ENCODE data around the gene JAKMIP3. TPM values are rescaled to one million over a fixed set of nuclear protein-coding genes. Genes with fewer than 3 reads are reported as not detected.

The JAKMIP3 gene
- total RNA-seq, 1 donor from 2014 or later = 1.3 TPM

DNA sequence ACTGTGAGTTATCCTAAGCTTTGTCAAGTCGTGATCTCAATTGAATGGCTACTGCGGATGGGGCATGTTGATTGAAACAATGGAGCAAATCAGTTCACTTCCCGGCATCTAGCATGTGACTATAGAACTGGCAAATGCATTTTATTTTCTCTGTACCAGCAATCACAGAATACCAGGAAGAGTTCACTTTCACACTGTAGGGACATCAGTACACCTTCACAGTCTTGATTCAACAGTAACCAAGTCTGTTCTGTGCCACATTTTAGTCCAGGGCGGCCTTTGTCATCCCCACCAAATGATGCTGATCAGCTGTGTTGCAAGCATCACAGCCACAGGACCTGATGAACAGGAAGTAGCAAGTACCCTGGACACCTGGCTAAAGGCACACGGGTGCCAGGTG lies 32.1 kb upstream of the JAKMIP3 start:
- Mint-ChIP-seq H3K9me3 (no peaks in the 10 kb centered on the region), H3K36me3 (ENCODE audit: low read depth) (no peaks in the 10 kb centered on the region), H3K27me3 (ENCODE audit: low read depth) (peaks cover 46% of the 10 kb centered on the region), H3K27ac (no peak overlapping the region), H3K4me3 (ENCODE audit: low read depth) (no peak overlapping the region), H3K4me1 (ENCODE audit: low read depth) (peaks cover under 1% of the 10 kb centered on the region)
- intact Hi-C loops (cut with micrococcal nuclease) = no loop called here
- no peak for DNase-seq (ENCODE audit: low spot score)

GRCh38 chr10:132035476-132035875 lies 30.3 kb upstream of the JAKMIP3 start:
- intact Hi-C loops (cut with micrococcal nuclease) = no loop called here
- Mint-ChIP-seq H3K27ac (no peak overlapping the region), H3K27me3 (ENCODE audit: low read depth) (peaks cover 47% of the 10 kb centered on the region), H3K4me1 (ENCODE audit: low read depth) (no peaks in the 10 kb centered on the region), H3K4me3 (ENCODE audit: low read depth) (no peak overlapping the region), H3K36me3 (ENCODE audit: low read depth) (no peaks in the 10 kb centered on the region), H3K9me3 (no peaks in the 10 kb centered on the region)
- no peak for DNase-seq (ENCODE audit: low spot score)

GRCh38 chr10:132036153-132036886 lies 29.4 kb upstream of the JAKMIP3 start:
- Mint-ChIP-seq H3K27me3 (ENCODE audit: low read depth) (peaks cover 43% of the 10 kb centered on the region), H3K4me3 (ENCODE audit: low read depth) (no peak overlapping the region)

DNA sequence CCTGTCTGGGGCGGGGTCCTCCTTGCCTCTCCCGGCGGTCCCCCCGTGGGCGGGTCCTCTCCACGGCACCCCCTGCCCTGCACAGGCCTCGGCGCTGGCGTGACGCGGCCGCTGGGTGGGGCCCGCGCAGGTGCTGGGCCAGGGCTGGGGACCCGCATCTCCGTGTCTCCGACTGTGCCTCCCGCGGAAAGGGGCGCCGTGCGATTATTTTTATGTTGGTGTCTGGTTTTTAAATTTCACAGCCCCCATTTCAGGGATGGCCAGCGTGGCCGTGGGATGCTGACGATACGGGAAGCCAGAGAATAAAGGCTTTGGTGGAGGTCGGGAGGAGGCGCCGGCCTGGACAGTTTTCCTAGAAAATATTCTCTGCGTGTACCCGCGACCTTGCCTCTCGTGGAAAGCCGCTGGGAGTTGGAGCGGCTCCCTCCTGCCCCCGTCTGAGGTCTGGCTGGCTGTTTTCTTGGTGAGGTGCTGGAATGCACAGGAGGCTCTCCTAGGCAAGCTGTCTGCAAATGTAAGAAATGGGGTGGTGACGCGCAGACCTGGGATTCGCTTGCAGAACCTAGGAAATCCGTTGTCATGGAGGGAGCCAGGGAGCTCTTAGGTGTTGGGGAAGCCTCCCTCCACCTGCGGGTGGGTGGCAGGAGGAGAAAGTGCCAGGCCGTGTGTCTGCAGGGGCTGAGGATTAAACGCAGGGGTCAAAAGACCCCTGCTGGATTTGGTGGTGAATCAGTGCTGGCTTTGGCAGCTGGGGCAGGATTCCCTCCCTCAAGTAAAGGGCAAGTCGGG lies 28.7 kb upstream of the JAKMIP3 start:
- H3K4me3 Mint-ChIP-seq (ENCODE audit: low read depth) = no peak overlapping the region
- H3K27ac Mint-ChIP-seq = no peak overlapping the region
- H3K9me3 Mint-ChIP-seq = no peaks in the 10 kb centered on the region
- no peaks in the 10 kb centered on the region for H3K36me3 Mint-ChIP-seq (ENCODE audit: low read depth)
- peaks cover 44% of the 10 kb centered on the region for H3K27me3 Mint-ChIP-seq (ENCODE audit: low read depth)
- DNase-seq (ENCODE audit: low spot score) = no peak
- no peaks in the 10 kb centered on the region for H3K4me1 Mint-ChIP-seq (ENCODE audit: low read depth)
- intact Hi-C loops (cut with micrococcal nuclease) = no loop called here

More at GRCh38 chr10:132036153-132036886, 29.4 kb upstream of the JAKMIP3 start:
- no peaks in the 10 kb centered on the region for H3K36me3 Mint-ChIP-seq (ENCODE audit: low read depth)
- no peak overlapping the region for H3K27ac Mint-ChIP-seq
- intact Hi-C loops (cut with micrococcal nuclease) = no loop called here
- no peaks in the 10 kb centered on the region for H3K4me1 Mint-ChIP-seq (ENCODE audit: low read depth)
- DNase-seq (ENCODE audit: low spot score) = no peak
- no peaks in the 10 kb centered on the region for H3K9me3 Mint-ChIP-seq

DNA sequence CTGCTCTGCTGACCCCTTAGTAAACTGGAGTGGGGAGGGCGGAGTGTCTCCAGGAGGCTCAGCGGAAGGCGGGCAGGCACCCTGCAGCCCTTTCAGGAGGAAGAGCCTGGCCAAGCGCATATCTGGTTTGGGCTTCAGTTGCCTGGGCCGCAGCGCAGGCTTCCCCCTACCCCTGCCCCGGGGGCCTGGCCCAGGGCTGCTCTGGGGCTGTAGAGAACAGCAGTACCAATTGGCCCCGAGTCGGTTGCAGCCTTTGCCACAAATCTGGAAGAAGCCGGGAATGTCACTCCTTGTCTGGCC lies 28.1 kb upstream of the JAKMIP3 start:
- H3K36me3 Mint-ChIP-seq (ENCODE audit: low read depth) = no peaks in the 10 kb centered on the region
- H3K27ac Mint-ChIP-seq = no peak overlapping the region
- H3K27me3 Mint-ChIP-seq (ENCODE audit: low read depth) = peaks cover 49% of the 10 kb centered on the region
- no peaks in the 10 kb centered on the region for H3K4me1 Mint-ChIP-seq (ENCODE audit: low read depth)
- DNase-seq (ENCODE audit: low spot score) = no peak
- intact Hi-C loops (cut with micrococcal nuclease) = no loop called here
- no peaks in the 10 kb centered on the region for H3K9me3 Mint-ChIP-seq
- no peak overlapping the region for H3K4me3 Mint-ChIP-seq (ENCODE audit: low read depth)

DNA sequence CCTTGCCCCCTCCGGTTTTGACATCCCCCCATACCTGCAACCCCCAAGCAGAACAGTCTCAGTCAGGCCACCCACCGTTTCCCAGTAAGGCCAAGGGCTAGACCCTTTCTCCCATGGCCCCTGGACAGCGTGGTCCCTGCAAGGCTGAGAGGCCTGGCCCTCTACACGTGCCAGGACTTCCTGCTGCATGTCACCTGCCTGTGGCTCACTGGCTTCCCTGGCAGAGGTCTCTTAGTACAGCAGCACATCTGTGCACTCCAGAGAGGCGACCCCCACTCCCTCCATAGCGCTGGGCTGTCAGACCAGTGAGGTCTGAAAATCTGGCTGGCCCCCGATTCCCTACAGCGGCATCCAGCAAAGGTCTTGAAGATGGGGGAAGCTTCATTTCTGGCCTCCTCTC lies 26.4 kb upstream of the JAKMIP3 start:
- intact Hi-C loops (cut with micrococcal nuclease) = no loop called here
- DNase-seq (ENCODE audit: low spot score) = no peak
- H3K9me3 Mint-ChIP-seq = no peaks in the 10 kb centered on the region
- H3K27me3 Mint-ChIP-seq (ENCODE audit: low read depth) = peaks cover 42% of the 10 kb centered on the region
- H3K27ac Mint-ChIP-seq = no peak overlapping the region
- H3K4me3 Mint-ChIP-seq (ENCODE audit: low read depth) = no peak overlapping the region
- H3K4me1 Mint-ChIP-seq (ENCODE audit: low read depth) = no peaks in the 10 kb centered on the region
- H3K36me3 Mint-ChIP-seq (ENCODE audit: low read depth) = no peaks in the 10 kb centered on the region

DNA sequence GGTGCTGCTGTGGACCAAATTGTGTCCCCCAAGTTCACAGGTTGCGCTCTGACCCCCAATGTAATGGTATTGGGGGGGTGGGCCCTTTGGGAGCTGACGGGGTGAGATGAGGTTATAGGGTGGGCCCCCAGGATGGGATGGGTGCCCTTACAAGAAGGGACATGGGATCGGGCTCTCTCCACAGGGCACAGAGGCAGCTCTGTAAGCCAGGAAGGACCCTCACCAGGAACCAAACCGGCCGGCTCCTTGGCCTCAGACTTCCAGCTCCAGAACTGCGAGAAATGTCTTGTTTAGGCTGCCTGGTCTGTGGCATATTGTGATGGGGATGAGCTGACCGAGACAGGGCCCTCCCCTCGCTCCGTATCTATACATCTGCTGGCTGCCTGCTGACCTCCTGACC lies 25.7 kb upstream of the JAKMIP3 start:
- intact Hi-C loops (cut with micrococcal nuclease) = no loop called here
- H3K27me3 Mint-ChIP-seq (ENCODE audit: low read depth) = peaks cover 35% of the 10 kb centered on the region
- no peaks in the 10 kb centered on the region for H3K36me3 Mint-ChIP-seq (ENCODE audit: low read depth)
- no peak for DNase-seq (ENCODE audit: low spot score)
- H3K4me3 Mint-ChIP-seq (ENCODE audit: low read depth) = no peak overlapping the region
- H3K27ac Mint-ChIP-seq = no peak overlapping the region
- no peaks in the 10 kb centered on the region for H3K4me1 Mint-ChIP-seq (ENCODE audit: low read depth)
- H3K9me3 Mint-ChIP-seq = no peaks in the 10 kb centered on the region

- no peak overlapping the region for H3K27ac Mint-ChIP-seq
- H3K36me3 Mint-ChIP-seq (ENCODE audit: low read depth) = no peaks in the 10 kb centered on the region
- no peaks in the 10 kb centered on the region for H3K4me1 Mint-ChIP-seq (ENCODE audit: low read depth)
- peaks cover 25% of the 10 kb centered on the region for H3K27me3 Mint-ChIP-seq (ENCODE audit: low read depth)
- H3K9me3 Mint-ChIP-seq = no peaks in the 10 kb centered on the region
- intact Hi-C loops (cut with micrococcal nuclease) = no loop called here
- no peak for DNase-seq (ENCODE audit: low spot score)
- H3K4me3 Mint-ChIP-seq (ENCODE audit: low read depth) = no peak overlapping the region
Measured at GRCh38 chr10:132041340-132041739, 24.4 kb upstream of the JAKMIP3 start.

DNA sequence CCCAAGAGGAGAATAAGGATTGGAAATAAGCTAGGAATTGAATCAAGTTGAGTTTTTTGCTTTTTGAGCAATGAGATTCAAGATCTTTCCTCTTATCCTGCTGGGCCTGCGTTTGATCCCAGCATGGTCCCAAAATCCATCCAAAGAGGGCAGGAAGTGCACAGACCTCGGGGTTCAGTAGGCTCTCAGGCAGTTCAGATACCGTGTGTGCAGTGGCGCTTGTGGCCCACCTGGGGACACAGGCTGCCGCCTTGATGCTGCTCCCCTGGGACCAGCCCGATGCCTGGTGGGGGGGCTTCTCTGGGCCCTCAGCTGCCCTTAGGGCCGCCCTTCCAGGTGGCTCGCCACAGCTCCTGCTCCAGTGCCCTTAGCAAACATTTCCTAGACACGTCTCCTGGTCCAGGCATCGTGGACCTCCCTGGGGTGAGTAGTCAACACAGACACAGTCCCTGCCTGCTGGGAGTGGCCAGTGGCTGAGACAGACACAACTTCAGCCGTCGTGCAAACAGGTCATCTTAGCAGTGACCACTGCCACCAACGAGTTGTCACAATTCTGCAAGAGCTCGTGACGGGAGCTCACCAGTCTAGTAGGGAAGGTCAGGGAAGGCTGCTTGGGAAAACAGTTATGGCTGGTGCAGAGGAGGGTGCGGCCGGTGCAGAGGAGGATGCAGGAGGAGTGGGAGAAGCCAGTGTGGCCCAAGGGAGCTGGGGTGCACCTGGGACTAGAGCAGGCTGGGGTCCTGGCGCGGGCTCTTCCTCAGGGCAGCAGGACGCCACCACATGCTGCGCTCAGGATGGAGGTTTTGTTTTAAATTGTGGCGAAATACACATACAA lies 21.7 kb upstream of the JAKMIP3 start:
- H3K4me3 Mint-ChIP-seq (ENCODE audit: low read depth) = no peak overlapping the region
- no peak overlapping the region for H3K27ac Mint-ChIP-seq
- peaks cover 11% of the 10 kb centered on the region for H3K27me3 Mint-ChIP-seq (ENCODE audit: low read depth)
- intact Hi-C loops (cut with micrococcal nuclease) = no loop called here
- no peaks in the 10 kb centered on the region for H3K4me1 Mint-ChIP-seq (ENCODE audit: low read depth)
- no peak for DNase-seq (ENCODE audit: low spot score)
- H3K36me3 Mint-ChIP-seq (ENCODE audit: low read depth) = no peaks in the 10 kb centered on the region
- no peaks in the 10 kb centered on the region for H3K9me3 Mint-ChIP-seq

DNA sequence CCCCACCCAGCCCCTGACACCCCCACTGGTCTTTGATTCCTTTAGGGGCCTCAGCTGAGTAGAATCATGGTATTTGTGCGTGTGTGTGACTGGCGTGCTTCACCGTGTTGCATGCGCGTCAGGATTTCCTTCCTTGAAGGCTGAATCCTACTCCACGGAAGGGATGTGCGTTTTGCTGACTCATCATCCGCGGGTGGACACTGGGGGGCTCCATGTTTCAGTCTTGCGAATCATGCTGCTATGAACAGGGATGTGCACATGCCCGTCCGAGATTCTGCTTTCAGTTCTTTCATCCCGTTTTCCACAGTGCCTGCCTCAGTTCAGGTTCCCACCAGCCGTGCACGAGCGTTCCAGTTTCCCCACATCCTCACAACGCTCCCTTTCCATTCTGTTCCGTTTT lies 20.9 kb upstream of the JAKMIP3 start:
- H3K4me1 Mint-ChIP-seq (ENCODE audit: low read depth) = no peaks in the 10 kb centered on the region
- peaks cover 7% of the 10 kb centered on the region for H3K27me3 Mint-ChIP-seq (ENCODE audit: low read depth)
- no peak overlapping the region for H3K27ac Mint-ChIP-seq
- no peaks in the 10 kb centered on the region for H3K9me3 Mint-ChIP-seq
- intact Hi-C loops (cut with micrococcal nuclease) = no loop called here
- no peak overlapping the region for H3K4me3 Mint-ChIP-seq (ENCODE audit: low read depth)
- H3K36me3 Mint-ChIP-seq (ENCODE audit: low read depth) = no peaks in the 10 kb centered on the region
- DNase-seq (ENCODE audit: low spot score) = no peak

DNA sequence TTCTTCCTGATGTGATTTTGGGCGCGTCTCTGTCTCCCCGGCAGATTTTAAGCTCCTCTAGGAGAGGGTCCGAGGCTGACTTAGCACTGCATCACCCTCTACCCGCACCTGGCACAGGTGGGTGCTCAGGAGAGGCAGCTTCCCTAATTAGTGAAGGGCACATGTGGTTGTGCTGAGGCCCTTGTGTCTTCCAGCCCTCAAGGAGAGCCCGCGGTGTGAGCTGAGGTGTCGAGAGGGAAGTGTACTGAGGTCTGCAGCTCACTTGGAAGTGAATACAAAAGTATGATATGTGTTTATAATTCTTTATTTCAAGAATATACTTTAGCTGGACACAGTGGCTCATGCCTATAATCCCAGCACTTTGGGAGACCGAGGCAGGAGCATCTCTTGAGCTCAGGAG lies 20.4 kb upstream of the JAKMIP3 start:
- Mint-ChIP-seq H3K4me3 (ENCODE audit: low read depth) (no peak overlapping the region), H3K4me1 (ENCODE audit: low read depth) (no peaks in the 10 kb centered on the region), H3K36me3 (ENCODE audit: low read depth) (no peaks in the 10 kb centered on the region), H3K9me3 (no peaks in the 10 kb centered on the region), H3K27ac (no peak overlapping the region), H3K27me3 (ENCODE audit: low read depth) (peaks cover 6% of the 10 kb centered on the region)
- DNase-seq (ENCODE audit: low spot score) = no peak
- intact Hi-C loops (cut with micrococcal nuclease) = no loop called here

- Mint-ChIP-seq H3K36me3 (ENCODE audit: low read depth) (peaks cover 5% of the 10 kb centered on the region), H3K27me3 (ENCODE audit: low read depth) (no peaks in the 10 kb centered on the region), H3K4me1 (ENCODE audit: low read depth) (no peaks in the 10 kb centered on the region), H3K4me3 (ENCODE audit: low read depth) (no peak overlapping the region), H3K27ac (no peak overlapping the region), H3K9me3 (peaks cover 8% of the 10 kb centered on the region)
- no peak for DNase-seq (ENCODE audit: low spot score)
- intact Hi-C loops (cut with micrococcal nuclease) = no loop called here
Measured at GRCh38 chr10:132047575-132048293, 18.0 kb upstream of the JAKMIP3 start.

Data from activated T-helper 2 cell treated with anti-CD3 and anti-CD28 coated beads, Interferon-gamma antibody, Interleukin-2, Interleukin-4, amounts not matched to agents 10 μg/mL and 5 μg/mL and 100 μg/mL, durations not matched to agents 14 hours and 24 hours and 36 hours (primary cell).